PC-3 (cell line): ENCODE data around the gene RNLS. TPM values are rescaled to one million over a fixed set of nuclear protein-coding genes. Genes with fewer than 3 reads are reported as not detected.

Experiments used
- ATAC-seq: fragments of 200-7000 bp; cut with Tn5 transposase; 2 replicates; pipeline ENCODE4 v1.9.1; 2020; ENCODE audit warnings: mild to moderate bottlenecking, moderate library complexity
- BruUV-seq: library from RNA; stranded (reverse); fragments of 400-500 nt; replicated peaks from 2 replicates; lab custom pipeline; 2021; lab: Mats Ljungman, UMichigan
- CTCF ChIA-PET: fragments of 300-600 bp; sonication (Branson Sonifier 250); formaldehyde crosslinking; loops from one replicate; lab custom pipeline; 2022; ENCODE audit warnings: antibody characterized with exemption; lab: Charles Lee
- POLR2A ChIA-PET: fragments of 300-600 bp; sonication (Branson Sonifier 250); formaldehyde crosslinking; loops from one replicate; lab custom pipeline; 2022; ENCODE audit warnings: antibody characterized with exemption; ENCODE audit not compliant: unreplicated experiment; lab: Charles Lee
- DNase-seq: peaks from one replicate; pipeline ENCODE4 v3.0.0-alpha.2; 2015
- H2AFZ ChIP-seq: fragments of 300-600 bp; sonication (generic); 2 replicates; pipeline ENCODE4 v1.6.0; 2016; ENCODE audit warnings: antibody characterized with exemption, low read length
- H3F3A ChIP-seq: fragments of 300-600 bp; sonication (generic); one replicate; pipeline ENCODE4 v1.6.0; 2017; ENCODE audit warnings: antibody characterized with exemption, low read length, control low read depth, mild to moderate bottlenecking; ENCODE audit not compliant: unreplicated experiment
- H3K27ac ChIP-seq: fragments of 300-600 bp; sonication (generic); 2 replicates; pipeline ENCODE4 v1.5.1; 2016; ENCODE audit warnings: mild to moderate bottlenecking, low read length
- H3K27me3 ChIP-seq: fragments of 300-600 bp; sonication (generic); 2 replicates; pipeline ENCODE4 v1.6.1; 2016; ENCODE audit warnings: low read length, mixed read lengths
- H3K36me3 ChIP-seq: fragments of 300-600 bp; sonication (generic); 2 replicates; pipeline ENCODE4 v1.6.1; 2016; ENCODE audit warnings: low read depth, mixed run types, low read length, mixed read lengths
- H3K4me1 ChIP-seq: fragments of 300-600 bp; sonication (generic); 2 replicates; pipeline ENCODE4 v1.5.1; 2016; ENCODE audit warnings: low read length; ENCODE audit not compliant: insufficient read depth
- H3K4me2 ChIP-seq: fragments of 300-600 bp; sonication (generic); 2 replicates; pipeline ENCODE4 v1.6.0; 2016; ENCODE audit warnings: low read length
- H3K4me3 ChIP-seq: fragments of 300-600 bp; sonication (generic); 2 replicates; pipeline ENCODE4 v1.5.1; 2016; ENCODE audit warnings: mild to moderate bottlenecking, low read length, mixed read lengths
- H3K79me2 ChIP-seq: fragments of 300-600 bp; sonication (generic); 2 replicates; pipeline ENCODE4 v1.6.1; 2017; ENCODE audit warnings: low read length, mixed read lengths
- H3K9ac ChIP-seq: fragments of 300-600 bp; sonication (generic); 2 replicates; pipeline ENCODE4 v1.6.0; 2016; ENCODE audit warnings: mild to moderate bottlenecking, low read length
- H3K9me2 ChIP-seq: fragments of 300-600 bp; sonication (generic); replicated peaks from 2 replicates; pipeline ENCODE4 v1.6.1; 2016; ENCODE audit warnings: mixed run types, low read length, mixed read lengths
- H3K9me3 ChIP-seq: fragments of 300-600 bp; sonication (generic); 2 replicates; pipeline ENCODE4 v1.6.1; 2016; ENCODE audit warnings: low read length, mixed read lengths
- H4K20me1 ChIP-seq: fragments of 300-600 bp; sonication (generic); 2 replicates; pipeline ENCODE4 v1.6.1; 2016; ENCODE audit warnings: low read length, mixed read lengths
- EZH2 ChIP-seq: fragments of 300-600 bp; sonication (generic); IDR thresholded peaks from one replicate; pipeline ENCODE4 v1.6.1; 2017; ENCODE audit warnings: antibody characterized with exemption, mild to moderate bottlenecking, low read length; ENCODE audit not compliant: unreplicated experiment
- EZH2phosphoT487 ChIP-seq: fragments of 300-600 bp; sonication (generic); IDR thresholded peaks from 2 replicates; pipeline ENCODE4 v1.6.1; 2018; ENCODE audit warnings: mild to moderate bottlenecking, antibody characterized with exemption, low read length, borderline replicate concordance
- intact Hi-C: fragments of 100-400 bp; cut with micrococcal nuclease; formaldehyde crosslinking; loops from 2 replicates; pipeline ENCODE4 v1.9.0; 2023
- total RNA-seq: library from RNA; depleted of rRNA; stranded (reverse); fragments of >200 nt; gene quantifications from 2 replicates; pipeline ENCODE4 v1.2.3, GENCODE V29; 2014
- TF ChIP-seq, protein P1 (sequence below): fragments of 300-600 bp; sonication (generic); conservative IDR thresholded peaks from 2 replicates; pipeline ENCODE4 v1.5.1; 2017; ENCODE audit warnings: antibody characterized with exemption, low read depth, mild to moderate bottlenecking, low read length

Gene RNLS
- total RNA-seq, 1 experiment from 2014 or later, result not detected

DNA sequence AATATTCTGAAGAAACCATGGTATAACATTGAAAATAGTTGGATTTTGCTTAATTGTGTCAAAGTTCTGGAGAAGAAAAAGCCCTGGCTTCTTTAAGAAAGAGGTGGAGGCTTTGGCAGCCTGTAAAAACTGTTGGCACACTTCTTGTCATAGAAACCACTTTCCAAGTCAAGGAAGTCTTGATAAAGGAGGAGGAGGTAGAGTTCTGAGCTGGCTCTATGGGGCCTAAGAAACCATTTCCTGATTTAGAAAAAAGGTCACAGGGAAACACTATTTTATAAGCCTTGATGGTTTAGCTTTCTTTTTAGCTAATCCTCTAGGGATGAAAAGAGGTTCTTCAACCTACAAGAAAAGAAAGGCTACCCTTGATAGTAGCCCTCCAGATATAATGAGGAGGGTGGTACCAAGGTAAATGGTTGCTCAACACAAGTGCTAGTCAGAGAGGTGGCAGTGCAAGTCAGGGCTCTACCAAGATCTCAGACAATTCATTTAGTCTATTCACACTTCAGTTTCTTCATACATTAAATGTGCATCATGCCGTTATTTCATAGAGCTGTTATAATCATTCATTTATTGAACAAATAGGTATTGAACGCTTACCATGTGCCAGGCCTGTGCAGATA is 346.9 kb downstream of the RNLS start:
- H3K27ac ChIP-seq, result no peak overlapping the region
- TF ChIP-seq EZH2phosphoT487 (no peak), EZH2 (no peak)
- TF ChIP-seq, protein P1, sequence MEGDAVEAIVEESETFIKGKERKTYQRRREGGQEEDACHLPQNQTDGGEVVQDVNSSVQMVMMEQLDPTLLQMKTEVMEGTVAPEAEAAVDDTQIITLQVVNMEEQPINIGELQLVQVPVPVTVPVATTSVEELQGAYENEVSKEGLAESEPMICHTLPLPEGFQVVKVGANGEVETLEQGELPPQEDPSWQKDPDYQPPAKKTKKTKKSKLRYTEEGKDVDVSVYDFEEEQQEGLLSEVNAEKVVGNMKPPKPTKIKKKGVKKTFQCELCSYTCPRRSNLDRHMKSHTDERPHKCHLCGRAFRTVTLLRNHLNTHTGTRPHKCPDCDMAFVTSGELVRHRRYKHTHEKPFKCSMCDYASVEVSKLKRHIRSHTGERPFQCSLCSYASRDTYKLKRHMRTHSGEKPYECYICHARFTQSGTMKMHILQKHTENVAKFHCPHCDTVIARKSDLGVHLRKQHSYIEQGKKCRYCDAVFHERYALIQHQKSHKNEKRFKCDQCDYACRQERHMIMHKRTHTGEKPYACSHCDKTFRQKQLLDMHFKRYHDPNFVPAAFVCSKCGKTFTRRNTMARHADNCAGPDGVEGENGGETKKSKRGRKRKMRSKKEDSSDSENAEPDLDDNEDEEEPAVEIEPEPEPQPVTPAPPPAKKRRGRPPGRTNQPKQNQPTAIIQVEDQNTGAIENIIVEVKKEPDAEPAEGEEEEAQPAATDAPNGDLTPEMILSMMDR, result no peak
- no peaks in the 10 kb centered on the region for H4K20me1 ChIP-seq
- H3K4me2 ChIP-seq, result no peak overlapping the region
- no peaks in the 10 kb centered on the region for H3K27me3 ChIP-seq
- no peaks in the 10 kb centered on the region for H3K79me2 ChIP-seq
- no peak overlapping the region for H3K4me3 ChIP-seq
- H3K9me3 ChIP-seq, result no peaks in the 10 kb centered on the region
- H3K9ac ChIP-seq, result no peak overlapping the region
- BruUV-seq, result no TSS peak
- no peaks in the 10 kb centered on the region for H3K36me3 ChIP-seq
- H3F3A ChIP-seq, result no peaks in the 10 kb centered on the region
- no peak overlapping the region for H2AFZ ChIP-seq
- H3K9me2 ChIP-seq, result no peaks in the 10 kb centered on the region
- ChIA-PET CTCF (no interaction called here), POLR2A (no interaction called here)
- no peaks in the 10 kb centered on the region for H3K4me1 ChIP-seq
- no peak for ATAC-seq
- intact Hi-C loops, result no loop called here
- DNase-seq, result no peak

GRCh38 chr10:88234297-88234696 is 348.8 kb downstream of the RNLS start:
- TF ChIP-seq EZH2phosphoT487 (no peak), EZH2 (no peak)
- TF ChIP-seq, protein P1, result no peak
- POLR2A ChIA-PET, result no interaction called here
- no TSS peak for BruUV-seq

GRCh38 chr10:88233870-88234269 is 349.2 kb downstream of the RNLS start:
- H3K36me3 ChIP-seq, result no peaks in the 10 kb centered on the region
- ChIA-PET CTCF (no interaction called here), POLR2A (no interaction called here)
- intact Hi-C loops, result no loop called here
- H2AFZ ChIP-seq, result no peak overlapping the region
- no peak overlapping the region for H3K4me3 ChIP-seq
- H3K9me3 ChIP-seq, result no peaks in the 10 kb centered on the region
- DNase-seq (no peak), ATAC-seq (no peak)
- no peak overlapping the region for H3K9ac ChIP-seq
- no peaks in the 10 kb centered on the region for H4K20me1 ChIP-seq
- H3K4me1 ChIP-seq, result no peaks in the 10 kb centered on the region
- no peaks in the 10 kb centered on the region for H3F3A ChIP-seq
- H3K27me3 ChIP-seq, result no peaks in the 10 kb centered on the region
- TF ChIP-seq, protein P1, result no peak
- no peak for TF ChIP-seq EZH2phosphoT487
- no peak for TF ChIP-seq EZH2
- BruUV-seq, result no TSS peak
- H3K79me2 ChIP-seq, result no peaks in the 10 kb centered on the region
- H3K27ac ChIP-seq, result no peak overlapping the region
- no peak overlapping the region for H3K4me2 ChIP-seq
- no peaks in the 10 kb centered on the region for H3K9me2 ChIP-seq

More at GRCh38 chr10:88234297-88234696, 348.8 kb downstream of the RNLS start:
- H3K9me3 ChIP-seq, result no peaks in the 10 kb centered on the region
- H3K4me2 ChIP-seq, result no peak overlapping the region
- H3K36me3 ChIP-seq, result no peaks in the 10 kb centered on the region
- ATAC-seq (no peak), DNase-seq (no peak)
- no peaks in the 10 kb centered on the region for H3K79me2 ChIP-seq
- no peak overlapping the region for H3K9ac ChIP-seq
- H3F3A ChIP-seq, result no peaks in the 10 kb centered on the region
- no peaks in the 10 kb centered on the region for H3K4me1 ChIP-seq
- no peaks in the 10 kb centered on the region for H3K9me2 ChIP-seq
- no peak overlapping the region for H3K4me3 ChIP-seq
- CTCF ChIA-PET, result no interaction called here
- no peaks in the 10 kb centered on the region for H4K20me1 ChIP-seq
- no peaks in the 10 kb centered on the region for H3K27me3 ChIP-seq
- no peak overlapping the region for H3K27ac ChIP-seq
- no peak overlapping the region for H2AFZ ChIP-seq
- intact Hi-C loops, result no loop called here
